SKM-1 (cell line): Measurements from ENCODE around the gene ITPA.
A peak's percentile ranks its signal among the peaks of the same experiment; 100 is the strongest.

ENCODE experiments used
- DNase-seq: peaks from one replicate; lab custom pipeline; 2025; ENCODE audit not compliant: unreplicated experiment; lab: John Stamatoyannopoulos, UW

The ITPA gene

GRCh38 chr20:3209257-3209945 is at the start of gene ITPA:
Gene ITPA (plus strand): TSS chr20:3209498. CDS start chr20:3209552, 54 bp downstream.
- DNase-seq = peak; percentile 6

- DNase-seq = no peak
Measured at GRCh38 chr20:3160418-3160817, 48.9 kb upstream of the ITPA start.

GRCh38 chr20:3161316-3162079 is 47.8 kb upstream of the ITPA start:
- DNase-seq = no peak

GRCh38 chr20:3162080-3162611 is 47.2 kb upstream of the ITPA start:
- no peak for DNase-seq

GRCh38 chr20:3163099-3164042 is 45.9 kb upstream of the ITPA start:
- no peak for DNase-seq

GRCh38 chr20:3164043-3164762 is 45.1 kb upstream of the ITPA start:
- no peak for DNase-seq

- no peak for DNase-seq
Measured at GRCh38 chr20:3164763-3165410, 44.4 kb upstream of the ITPA start.

GRCh38 chr20:3165473-3166337 is 43.6 kb upstream of the ITPA start:
- DNase-seq = no peak

- DNase-seq = no peak
Measured at GRCh38 chr20:3166338-3166912, 42.9 kb upstream of the ITPA start.

GRCh38 chr20:3166913-3167342 is 42.4 kb upstream of the ITPA start:
- no peak for DNase-seq

- no peak for DNase-seq
Measured at GRCh38 chr20:3167738-3168078, 41.6 kb upstream of the ITPA start.

GRCh38 chr20:3168079-3168828 is 41.0 kb upstream of the ITPA start:
- DNase-seq = no peak

- no peak for DNase-seq
Measured at GRCh38 chr20:3168829-3169590, 40.3 kb upstream of the ITPA start.

- DNase-seq = no peak
Measured at GRCh38 chr20:3171391-3172125, 37.7 kb upstream of the ITPA start.

GRCh38 chr20:3172126-3172932 is 37.0 kb upstream of the ITPA start:
- DNase-seq = no peak
